ENCODE data around the gene TMPRSS7. TPM values are rescaled to one million over a fixed set of nuclear protein-coding genes. Genes with fewer than 3 reads are reported as not detected.
A peak's percentile ranks its signal among the peaks of the same experiment; 100 is the strongest.

Gene TMPRSS7
- total RNA-seq, 1 donor from 2014 or later = not detected

DNA sequence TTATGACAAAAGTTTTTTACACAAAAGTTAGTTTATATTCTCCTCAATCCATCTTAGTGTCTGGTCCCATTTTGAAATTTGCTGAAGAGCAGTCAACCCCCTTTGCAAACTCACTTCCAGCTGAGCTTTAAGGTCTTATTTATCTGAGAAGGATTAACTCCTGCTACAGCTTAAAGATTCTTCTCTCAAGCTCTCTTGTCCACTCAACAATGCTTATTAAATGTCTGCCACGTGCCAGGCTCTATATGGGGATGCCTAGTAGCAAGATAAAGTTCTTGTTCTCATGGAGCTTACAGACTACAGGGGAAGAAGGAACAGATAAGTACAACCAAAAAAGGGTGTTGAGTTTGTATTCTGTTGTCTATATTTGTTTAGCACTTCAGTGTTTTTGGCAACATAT is 18.7 kb downstream of the TMPRSS7 start:
- Histone ChIP-seq H4K20me1 (ENCODE audit: low read depth) (no peaks in the 10 kb centered on the region), H3K36me3 (no peaks in the 10 kb centered on the region), H3K79me2 (ENCODE audit: low read depth) (no peaks in the 10 kb centered on the region), H3K27ac (peak overlapping the region; percentile 44), H3F3A (ENCODE audit: low read depth) (peaks cover 30% of the 10 kb centered on the region), H3K4me3 (no peak overlapping the region), H2AFZ (replicated peaks) (no peak overlapping the region), H3K9me3 (ENCODE audit: low read depth) (no peaks in the 10 kb centered on the region), H3K9ac (no peak overlapping the region), H3K4me2 (peak overlapping the region; percentile 51), H3K4me1 (peaks cover 39% of the 10 kb centered on the region), H3K27me3 (no peaks in the 10 kb centered on the region)
- peaks cover 2% of the 10 kb centered on the region for H3K36me3 Mint-ChIP-seq
- peak; percentile 64 for DNase-seq (ENCODE audit: low spot score)
- H3K9me3 Mint-ChIP-seq = no peaks in the 10 kb centered on the region
- H3K27ac Mint-ChIP-seq = no peak overlapping the region
- TF ChIP-seq EZH2phosphoT487 (IDR thresholded peaks at IDR 0.05) = no peak
- TF ChIP-seq CTCF (IDR thresholded peaks at IDR 0.05) = no peak
- no peak for TF ChIP-seq EZH2 (IDR thresholded peaks at IDR 0.05)
- H3K27me3 Mint-ChIP-seq (ENCODE audit: insufficient read depth, low read depth) = no peaks in the 10 kb centered on the region
- no peak overlapping the region for H3K4me3 Mint-ChIP-seq
- H3K4me1 Mint-ChIP-seq = peaks cover 19% of the 10 kb centered on the region

GRCh38 chr3:112056451-112056929 is 22.0 kb downstream of the TMPRSS7 start:
- Histone ChIP-seq H3K79me2 (ENCODE audit: low read depth) (no peaks in the 10 kb centered on the region), H3K4me3 (no peak overlapping the region), H3F3A (ENCODE audit: low read depth) (peaks cover 24% of the 10 kb centered on the region), H3K4me1 (peaks cover 32% of the 10 kb centered on the region), H4K20me1 (ENCODE audit: low read depth) (no peaks in the 10 kb centered on the region), H3K27me3 (no peaks in the 10 kb centered on the region), H3K9me3 (ENCODE audit: low read depth) (no peaks in the 10 kb centered on the region), H3K4me2 (no peak overlapping the region), H3K9ac (no peak overlapping the region), H3K36me3 (no peaks in the 10 kb centered on the region), H2AFZ (replicated peaks) (no peak overlapping the region), H3K27ac (no peak overlapping the region)
- no peaks in the 10 kb centered on the region for H3K27me3 Mint-ChIP-seq (ENCODE audit: insufficient read depth, low read depth)
- H3K4me3 Mint-ChIP-seq = no peak overlapping the region
- peaks cover 2% of the 10 kb centered on the region for H3K36me3 Mint-ChIP-seq
- no peak for TF ChIP-seq EZH2 (IDR thresholded peaks at IDR 0.05)
- TF ChIP-seq CTCF (IDR thresholded peaks at IDR 0.05) = no peak
- no peak for TF ChIP-seq EZH2phosphoT487 (IDR thresholded peaks at IDR 0.05)
- no peaks in the 10 kb centered on the region for H3K9me3 Mint-ChIP-seq
- no peak overlapping the region for H3K27ac Mint-ChIP-seq
- H3K4me1 Mint-ChIP-seq = peaks cover 21% of the 10 kb centered on the region
- DNase-seq (ENCODE audit: low spot score) = no peak

DNA sequence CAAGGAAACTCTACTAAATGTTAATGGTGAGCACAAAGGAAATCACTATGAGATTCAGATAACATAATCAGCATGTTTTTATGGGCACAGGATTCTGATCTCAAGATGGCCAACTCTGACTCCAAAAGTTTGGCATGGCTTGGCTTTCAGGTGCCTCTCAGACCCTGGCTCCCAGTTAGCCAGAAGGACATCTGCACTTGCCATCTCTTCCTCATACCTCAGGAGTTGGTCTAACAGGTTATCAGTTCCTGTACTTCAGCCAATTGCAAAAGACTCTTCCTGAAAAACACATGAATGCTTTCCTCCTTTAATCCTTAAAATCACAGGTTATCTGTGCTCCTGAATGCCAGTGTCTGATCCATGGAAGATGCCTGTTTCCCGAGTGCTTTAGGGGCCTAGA is 25.0 kb downstream of the TMPRSS7 start:
- H3K4me3 Mint-ChIP-seq = no peak overlapping the region
- TF ChIP-seq EZH2phosphoT487 (IDR thresholded peaks at IDR 0.05) (no peak), EZH2 (IDR thresholded peaks at IDR 0.05) (no peak), CTCF (IDR thresholded peaks at IDR 0.05) (no peak)
- H3K27me3 Mint-ChIP-seq (ENCODE audit: insufficient read depth, low read depth) = no peaks in the 10 kb centered on the region
- Histone ChIP-seq H3F3A (ENCODE audit: low read depth) (peaks cover 9% of the 10 kb centered on the region), H3K9ac (no peak overlapping the region), H3K4me3 (no peak overlapping the region), H3K27me3 (no peaks in the 10 kb centered on the region), H3K79me2 (ENCODE audit: low read depth) (no peaks in the 10 kb centered on the region), H3K36me3 (no peaks in the 10 kb centered on the region), H3K27ac (no peak overlapping the region), H3K4me2 (no peak overlapping the region), H3K9me3 (ENCODE audit: low read depth) (no peaks in the 10 kb centered on the region), H2AFZ (replicated peaks) (no peak overlapping the region), H3K4me1 (peaks cover 8% of the 10 kb centered on the region), H4K20me1 (ENCODE audit: low read depth) (no peaks in the 10 kb centered on the region)
- no peaks in the 10 kb centered on the region for H3K36me3 Mint-ChIP-seq
- no peak overlapping the region for H3K27ac Mint-ChIP-seq
- H3K9me3 Mint-ChIP-seq = no peaks in the 10 kb centered on the region
- H3K4me1 Mint-ChIP-seq = peaks cover 4% of the 10 kb centered on the region
- no peak for DNase-seq (ENCODE audit: low spot score)
